Smooth muscle cell (in vitro differentiated cells): Measurements from ENCODE around the gene FUT8. TPM values are rescaled to one million over a fixed set of nuclear protein-coding genes. Genes with fewer than 3 reads are reported as not detected.

Experiments used
- DNase-seq: peaks from one replicate; lab custom pipeline; 2025; ENCODE audit not compliant: unreplicated experiment; lab: John Stamatoyannopoulos, UW
- H2AFZ ChIP-seq: fragments of 200-600 bp; sonication (generic); 2 replicates; pipeline ENCODE4 v1.6.0; 2016; ENCODE audit warnings: antibody characterized with exemption, low read depth, mild to moderate bottlenecking
- H3F3A ChIP-seq: fragments of 200-600 bp; sonication (generic); 2 replicates; pipeline ENCODE4 v1.6.0; 2017; ENCODE audit warnings: antibody characterized with exemption, low read depth
- H3K27ac ChIP-seq: fragments of 200-600 bp; sonication (generic); 2 replicates; pipeline ENCODE4 v1.5.1; 2016; ENCODE audit warnings: low read depth, mild to moderate bottlenecking
- H3K27me3 ChIP-seq: fragments of 200-600 bp; sonication (generic); 2 replicates; pipeline ENCODE4 v1.6.1; 2016; ENCODE audit warnings: low read depth, mild to moderate bottlenecking
- H3K36me3 ChIP-seq: fragments of 200-600 bp; sonication (generic); 2 replicates; pipeline ENCODE4 v1.5.1; 2016; ENCODE audit warnings: low read depth
- H3K4me1 ChIP-seq: fragments of 200-600 bp; sonication (generic); 2 replicates; pipeline ENCODE4 v1.5.1; 2016; ENCODE audit warnings: low read depth
- H3K4me2 ChIP-seq: fragments of 200-600 bp; sonication (generic); 2 replicates; pipeline ENCODE4 v1.6.0; 2016; ENCODE audit warnings: mild to moderate bottlenecking
- H3K4me3 ChIP-seq: fragments of 200-600 bp; sonication (generic); 2 replicates; pipeline ENCODE4 v1.5.1; 2016; ENCODE audit warnings: mild to moderate bottlenecking
- H3K79me2 ChIP-seq: fragments of 200-600 bp; sonication (generic); 2 replicates; pipeline ENCODE4 v1.6.0; 2016; ENCODE audit warnings: low read depth, mild to moderate bottlenecking
- H3K9ac ChIP-seq: fragments of 200-600 bp; sonication (generic); 2 replicates; pipeline ENCODE4 v1.6.0; 2016; ENCODE audit warnings: low read depth
- H3K9me3 ChIP-seq: fragments of 200-600 bp; sonication (generic); replicated peaks from 2 replicates; pipeline ENCODE4 v1.5.1; 2016; ENCODE audit warnings: low read depth
- H4K20me1 ChIP-seq: fragments of 200-600 bp; sonication (generic); 2 replicates; pipeline ENCODE4 v1.6.0; 2016; ENCODE audit warnings: low read depth
- CTCF ChIP-seq: fragments of 200-600 bp; sonication (generic); IDR thresholded peaks from 2 replicates; pipeline ENCODE4 v1.5.1; 2017; ENCODE audit warnings: borderline replicate concordance, mild to moderate bottlenecking, antibody characterized with exemption; ENCODE audit not compliant: insufficient read depth, poor library complexity, severe bottlenecking
- WGBS: methylation state at CpG from one replicate; pipeline ENCODE4 v1.1.7; 2016; ENCODE audit warnings: low lambda C conversion rate; 5-methylcytosine and 5-hydroxymethylcytosine counted together
- polyA plus RNA-seq: library from polyadenylated mRNA; unstranded; fragments of >200 nt; fragmentation: Nextera tagmentation; extraction: Ambion mirVana; gene quantifications from 2 replicates; pipeline ENCODE4 v1.2.1, GENCODE V29; 2016
- total RNA-seq: library from RNA; depleted of rRNA; stranded (reverse); fragments of >200 nt; gene quantifications from 2 replicates; pipeline ENCODE4 v1.2.3, GENCODE V29; 2014

The FUT8 gene
- total and polyA plus RNA-seq, 2 experiments from 2014 or later, result 12.8 to 50.2 TPM

- DNase-seq, result no peak
- Histone ChIP-seq H4K20me1 (no peaks in the 10 kb centered on the region), H3K9ac (no peak overlapping the region), H2AFZ (no peak overlapping the region), H3K36me3 (no peaks in the 10 kb centered on the region), H3F3A (no peaks in the 10 kb centered on the region), H3K79me2 (no peaks in the 10 kb centered on the region), H3K4me1 (peaks cover 5% of the 10 kb centered on the region), H3K9me3 (no peaks in the 10 kb centered on the region), H3K27ac (no peak overlapping the region), H3K27me3 (peaks cover 5% of the 10 kb centered on the region), H3K4me2 (no peak overlapping the region), H3K4me3 (no peak overlapping the region)
- no peak for TF ChIP-seq CTCF
Measured at GRCh38 chr14:65787461-65787860, 374.9 kb downstream of the FUT8 start.

- H3K36me3 ChIP-seq, result no peaks in the 10 kb centered on the region
- no peak for DNase-seq
- H3K4me3 ChIP-seq, result no peak overlapping the region
- H3K27me3 ChIP-seq, result peaks cover 11% of the 10 kb centered on the region
- H3K79me2 ChIP-seq, result no peaks in the 10 kb centered on the region
- H3K27ac ChIP-seq, result no peak overlapping the region
- H4K20me1 ChIP-seq, result no peaks in the 10 kb centered on the region
- 75% methylated on average over 5 of the region's 5 CpGs for WGBS
- no peak for TF ChIP-seq CTCF
- H3K9ac ChIP-seq, result no peak overlapping the region
- H2AFZ ChIP-seq, result no peak overlapping the region
- peaks cover 5% of the 10 kb centered on the region for H3K4me1 ChIP-seq
- H3K4me2 ChIP-seq, result no peak overlapping the region
- no peaks in the 10 kb centered on the region for H3F3A ChIP-seq
- H3K9me3 ChIP-seq, result no peaks in the 10 kb centered on the region
Measured at GRCh38 chr14:65788876-65789275, 376.3 kb downstream of the FUT8 start.

- no peak for DNase-seq
- H3K4me2 ChIP-seq, result no peak overlapping the region
- H2AFZ ChIP-seq, result no peak overlapping the region
- no peaks in the 10 kb centered on the region for H3K36me3 ChIP-seq
- peaks cover 5% of the 10 kb centered on the region for H3K4me1 ChIP-seq
- H3F3A ChIP-seq, result no peaks in the 10 kb centered on the region
- H3K27ac ChIP-seq, result no peak overlapping the region
- no peaks in the 10 kb centered on the region for H3K79me2 ChIP-seq
- no peak overlapping the region for H3K4me3 ChIP-seq
- peaks cover 11% of the 10 kb centered on the region for H3K27me3 ChIP-seq
- H3K9me3 ChIP-seq, result no peaks in the 10 kb centered on the region
- no peak for TF ChIP-seq CTCF
- no peaks in the 10 kb centered on the region for H4K20me1 ChIP-seq
- H3K9ac ChIP-seq, result no peak overlapping the region
- 78% methylated on average over 14 of the region's 14 CpGs for WGBS
Measured at GRCh38 chr14:65789363-65789762, 376.8 kb downstream of the FUT8 start.

- Histone ChIP-seq H3K4me2 (no peak overlapping the region), H2AFZ (no peak overlapping the region), H3K9me3 (no peaks in the 10 kb centered on the region), H3K9ac (no peak overlapping the region), H3K27ac (no peak overlapping the region), H3F3A (no peaks in the 10 kb centered on the region), H3K79me2 (no peaks in the 10 kb centered on the region), H4K20me1 (no peaks in the 10 kb centered on the region), H3K36me3 (no peaks in the 10 kb centered on the region), H3K4me1 (peaks cover 5% of the 10 kb centered on the region), H3K27me3 (peaks cover 11% of the 10 kb centered on the region), H3K4me3 (no peak overlapping the region)
- TF ChIP-seq CTCF, result no peak
- WGBS, result 50% methylated on average over 7 of the region's 7 CpGs
- no peak for DNase-seq
Measured at GRCh38 chr14:65790172-65790815, 377.8 kb downstream of the FUT8 start.
